Ramos (cell line): ENCODE results near the gene KDM3B.

Experiments used
- in situ Hi-C: fragments of 300-500 bp; cut with MboI; formaldehyde crosslinking; loops from one replicate; pipeline ENCODE4 v1.14.3; 2022; ENCODE audit warnings: low sequenced_read_pairs; ENCODE audit not compliant: unreplicated experiment

The KDM3B gene

DNA sequence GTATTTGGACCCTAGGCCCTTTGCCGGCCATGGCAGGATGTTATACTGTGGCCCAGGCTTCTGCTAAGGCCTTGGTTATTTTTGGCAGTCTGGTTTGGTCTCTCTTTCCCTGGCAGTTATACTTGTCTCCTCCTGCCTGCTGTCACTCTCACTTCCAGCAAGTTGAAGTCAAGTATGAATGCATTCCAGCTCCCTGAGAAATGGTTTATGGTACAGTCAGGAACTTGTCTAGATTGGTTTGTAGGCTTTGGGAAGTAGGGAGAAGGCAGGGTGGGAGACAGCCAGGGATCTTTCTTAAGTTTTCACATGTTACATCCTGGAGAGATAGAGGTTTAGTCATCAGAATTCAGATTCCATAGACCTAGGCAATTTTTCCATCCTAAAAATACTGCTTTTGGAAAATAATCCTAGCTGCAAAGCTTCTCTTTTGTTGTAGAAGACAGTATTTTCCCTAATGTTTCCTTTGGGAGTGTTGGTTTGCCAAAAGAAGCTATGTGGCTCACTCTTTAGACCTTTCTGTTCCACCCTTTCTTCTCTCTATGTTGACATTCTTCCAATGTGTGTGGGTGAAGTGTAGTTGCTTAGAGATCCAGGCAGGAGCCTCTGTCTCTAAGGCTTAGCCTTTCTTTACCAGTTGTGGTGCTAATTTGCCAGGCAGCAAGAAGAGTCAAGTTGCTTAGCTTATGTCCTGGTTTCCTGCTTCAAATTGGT lies 2.5 kb upstream of the KDM3B start:
- in situ Hi-C loops: no loop called here

DNA sequence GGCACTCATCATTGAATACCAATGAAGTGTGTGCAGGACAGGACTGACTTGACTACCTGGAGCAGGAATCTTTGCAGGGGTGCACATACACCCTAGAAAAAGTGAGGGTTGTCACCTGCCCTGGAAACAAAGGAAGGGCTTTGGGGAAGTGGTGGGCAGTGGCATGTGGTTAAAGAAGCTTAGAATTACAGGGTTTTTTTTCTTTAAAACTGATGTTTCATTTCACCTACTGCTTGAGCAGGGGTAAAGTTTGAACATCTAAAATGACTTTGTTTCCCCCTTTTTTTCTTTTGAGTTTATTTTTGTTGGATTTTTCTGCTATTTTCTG lies 2.0 kb upstream of the KDM3B start:
- in situ Hi-C loops: no loop called here

DNA sequence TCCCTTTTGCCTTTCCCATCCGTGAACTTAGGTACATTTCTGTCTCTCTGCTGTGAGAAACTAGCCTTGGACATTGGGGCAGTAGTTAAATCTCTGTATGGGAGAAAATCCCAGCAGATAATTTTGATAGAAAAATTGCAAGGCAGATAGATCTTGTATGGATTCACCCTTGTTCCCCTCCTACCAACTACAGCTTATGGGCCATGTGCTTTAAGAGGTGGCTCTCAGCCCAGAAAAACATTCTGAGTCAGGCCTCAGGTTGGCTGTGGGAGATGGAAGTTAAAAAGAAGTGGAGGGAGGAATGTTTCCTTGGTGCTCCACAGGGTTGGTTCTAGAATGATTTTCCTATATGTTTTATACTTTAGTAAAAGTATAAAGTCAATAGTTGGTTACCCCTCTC lies 1.4 kb upstream of the KDM3B start:
- in situ Hi-C loops: no loop called here

GRCh38 chr5:138351517-138351916 lies 968 bp upstream of the KDM3B start:
- in situ Hi-C loops: no loop called here

DNA sequence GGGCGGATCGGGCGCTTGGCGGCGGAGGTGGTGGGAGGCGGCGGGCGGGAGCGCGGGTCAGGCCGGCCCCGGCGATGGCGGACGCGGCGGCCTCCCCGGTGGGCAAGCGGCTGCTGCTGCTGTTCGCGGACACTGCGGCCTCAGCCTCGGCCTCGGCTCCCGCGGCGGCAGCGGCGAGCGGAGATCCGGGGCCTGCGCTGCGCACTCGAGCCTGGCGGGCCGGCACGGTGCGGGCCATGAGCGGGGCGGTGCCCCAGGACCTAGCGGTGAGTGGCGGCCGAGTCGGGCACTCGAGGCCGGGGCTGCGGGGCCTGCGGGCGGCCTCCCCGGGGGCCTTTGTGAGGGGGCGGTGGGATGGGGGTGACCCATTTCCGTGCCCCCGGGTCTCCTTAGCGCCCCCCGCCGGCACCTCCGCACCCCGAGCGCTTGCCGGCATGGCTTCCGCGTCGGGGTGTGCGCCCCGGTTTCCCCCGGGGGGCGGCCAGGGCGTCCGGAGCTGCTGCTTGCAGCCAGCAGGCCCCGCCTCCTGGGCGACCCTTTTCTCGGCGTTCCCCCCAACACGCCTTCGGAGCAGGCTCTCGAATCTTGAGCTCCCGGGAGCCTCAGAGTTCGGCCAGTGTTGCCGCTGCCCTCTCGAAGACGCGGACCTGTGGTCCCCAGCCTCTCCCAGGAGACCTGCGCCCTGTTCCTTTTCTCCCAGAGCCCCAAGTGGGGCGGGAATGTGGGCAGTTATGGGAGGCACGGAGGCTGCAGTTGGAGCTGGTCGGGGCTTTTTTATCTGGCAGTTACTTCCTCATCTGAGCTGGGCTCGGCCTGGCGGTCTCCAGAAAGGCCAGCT lies 456 bp downstream of the KDM3B start:
- in situ Hi-C loops: no loop called here

GRCh38 chr5:138353560-138354080 lies 1.1 kb downstream of the KDM3B start:
- in situ Hi-C loops: no loop called here

DNA sequence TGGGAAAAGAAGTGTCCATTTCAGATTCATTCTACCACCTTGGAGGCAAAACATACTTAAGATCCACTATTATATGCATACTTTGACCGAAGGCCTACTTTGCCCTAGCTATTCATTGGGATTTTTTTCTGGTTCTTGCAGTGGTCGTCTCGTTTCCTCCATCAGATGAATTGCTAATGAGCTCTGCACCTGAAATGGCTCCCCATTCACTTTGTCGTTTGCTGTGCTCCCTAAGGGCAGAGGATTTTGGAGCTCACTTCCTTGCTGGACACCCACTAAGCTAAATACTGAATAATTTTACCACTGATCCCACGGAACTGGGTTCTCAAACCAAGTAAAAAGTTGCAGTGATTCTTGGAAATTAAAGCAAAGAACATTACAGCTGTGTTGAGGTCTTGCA lies 1.9 kb downstream of the KDM3B start:
- in situ Hi-C loops: no loop called here

- in situ Hi-C loops: no loop called here
Measured at GRCh38 chr5:138354926-138355378, 2.5 kb downstream of the KDM3B start.

DNA sequence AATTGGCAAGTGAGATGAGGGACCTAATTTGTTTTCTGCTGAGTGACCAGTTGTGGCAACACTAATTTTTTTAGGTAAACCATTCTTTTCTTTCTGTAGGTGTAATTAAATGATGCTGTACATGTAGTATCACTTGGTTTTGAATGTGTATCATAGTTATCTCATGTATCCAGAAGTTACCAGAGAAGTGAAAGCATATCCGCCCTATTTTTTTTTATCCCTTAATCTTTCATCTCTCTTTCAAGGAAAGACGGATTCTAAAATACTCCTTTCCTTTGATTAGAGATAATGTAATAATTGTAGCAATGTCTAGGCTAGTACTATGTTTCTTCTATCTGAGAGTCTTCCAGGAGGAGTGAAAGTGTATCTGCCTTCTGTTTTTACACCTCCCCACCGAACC lies 7.1 kb downstream of the KDM3B start:
- in situ Hi-C loops: no loop called here

- in situ Hi-C loops: no loop called here
Measured at GRCh38 chr5:138360941-138361452, 8.5 kb downstream of the KDM3B start.

- in situ Hi-C loops: no loop called here
Measured at GRCh38 chr5:138364576-138364975, 12.1 kb downstream of the KDM3B start.

DNA sequence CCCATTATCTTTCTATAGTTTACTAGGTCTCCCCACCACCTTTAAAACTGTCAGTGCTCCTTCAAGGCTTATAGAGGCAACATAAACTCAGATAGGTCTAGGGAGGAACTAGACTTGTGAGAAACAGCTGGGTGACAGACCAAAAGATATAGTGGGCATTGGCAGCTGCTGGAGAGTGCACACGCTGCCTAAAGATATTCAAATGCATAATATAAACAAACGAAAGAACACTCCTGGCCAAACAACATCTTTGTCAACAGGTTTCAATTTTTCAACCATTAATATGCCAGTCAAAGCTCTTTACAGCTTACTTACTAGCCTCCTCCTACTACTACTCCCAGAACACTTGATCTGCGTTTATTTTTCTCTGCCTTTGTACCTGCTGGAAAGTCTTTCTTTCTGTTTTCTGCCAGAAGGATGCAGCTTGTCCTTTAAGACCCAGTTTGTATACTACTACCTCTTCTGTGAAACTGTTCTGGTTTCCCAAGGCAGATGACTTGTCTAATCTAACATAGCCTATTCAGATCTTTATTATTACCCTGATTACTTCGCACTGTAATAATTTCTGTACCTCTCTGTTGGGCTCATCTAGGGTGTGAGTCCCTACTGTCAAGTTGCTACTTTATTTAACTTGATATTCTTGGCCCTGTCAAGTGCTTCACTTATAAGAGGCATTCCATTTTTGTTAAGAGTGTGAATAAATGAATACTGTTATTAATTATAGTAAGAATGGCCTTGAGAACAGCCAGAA lies 14.3 kb downstream of the KDM3B start:
- in situ Hi-C loops: no loop called here

DNA sequence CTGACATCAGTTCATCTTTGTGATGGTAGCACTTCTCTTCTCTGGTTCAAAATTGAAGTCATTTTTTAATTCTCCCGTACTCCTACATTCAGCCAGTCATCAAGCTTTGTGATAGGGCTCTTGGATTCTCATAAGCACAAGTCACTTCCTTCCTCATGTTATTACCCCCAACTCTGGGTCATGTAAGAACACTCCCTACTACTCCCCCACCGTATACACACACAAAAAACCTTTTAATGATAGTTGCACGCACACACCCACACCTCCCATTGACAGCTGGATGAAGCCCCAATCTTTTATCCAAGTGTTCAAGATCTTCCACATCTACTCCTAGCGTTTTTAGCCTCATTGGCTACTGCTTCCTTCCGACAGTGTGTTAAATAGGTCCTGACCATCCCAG lies 16.8 kb downstream of the KDM3B start:
- in situ Hi-C loops: no loop called here

DNA sequence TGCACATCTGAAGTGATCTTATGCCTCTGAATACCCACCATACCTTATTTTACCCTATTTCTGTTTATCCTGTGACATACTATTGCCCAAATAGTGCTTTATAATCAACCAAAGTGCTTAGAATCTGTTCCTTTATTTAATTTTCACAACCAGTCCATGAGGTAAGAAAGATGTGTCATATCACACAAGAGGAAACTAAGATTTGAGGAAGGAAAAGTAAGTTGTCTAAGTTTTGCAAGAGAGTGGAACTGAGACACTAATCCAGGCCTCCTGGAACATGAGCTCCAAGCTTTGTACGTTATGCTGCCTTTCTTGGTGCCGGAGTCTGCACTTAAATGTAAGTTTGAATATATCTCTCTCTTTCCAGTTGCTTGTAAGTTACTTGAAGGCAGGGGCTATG lies 17.2 kb downstream of the KDM3B start:
- in situ Hi-C loops: no loop called here

- in situ Hi-C loops: no loop called here
Measured at GRCh38 chr5:138370537-138370936, 18.1 kb downstream of the KDM3B start.

DNA sequence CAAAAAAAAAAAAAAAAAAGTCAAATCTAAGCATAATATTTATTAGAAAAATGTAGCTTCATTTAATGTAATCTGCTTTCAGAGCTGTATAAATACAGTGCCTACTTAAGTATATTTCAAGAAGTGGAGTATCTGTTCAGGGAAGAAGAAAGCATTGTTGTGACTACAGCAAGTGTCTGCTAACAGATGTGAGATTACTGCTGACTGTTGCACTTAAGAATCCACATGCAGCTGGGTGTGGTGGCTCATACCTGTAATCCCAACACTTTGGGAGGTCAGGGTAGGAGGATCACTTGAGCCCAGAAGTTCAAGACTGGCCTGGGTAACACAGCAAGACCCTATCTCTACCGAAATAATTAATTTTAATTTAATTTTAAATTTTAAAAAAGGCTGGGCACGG lies 19.0 kb downstream of the KDM3B start:
- in situ Hi-C loops: no loop called here

DNA sequence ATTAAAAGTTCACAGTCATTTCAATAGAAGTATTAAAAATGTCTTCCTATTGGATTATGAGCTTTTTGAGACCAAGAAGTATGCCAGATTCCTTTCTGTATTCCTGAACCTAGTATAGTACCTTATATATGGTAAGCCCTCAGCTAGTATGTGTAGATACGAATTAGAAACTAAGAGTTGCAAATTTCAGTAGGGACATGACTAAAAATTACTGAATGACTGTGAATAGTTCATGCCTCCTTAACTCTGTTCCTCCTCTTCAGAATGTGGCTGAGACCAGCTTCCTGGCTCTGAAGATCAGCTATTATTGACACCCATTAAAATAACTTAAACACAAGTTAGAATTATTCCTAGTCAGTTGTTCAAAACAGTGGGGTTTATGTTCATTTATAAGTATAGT lies 19.7 kb downstream of the KDM3B start:
- in situ Hi-C loops: no loop called here

DNA sequence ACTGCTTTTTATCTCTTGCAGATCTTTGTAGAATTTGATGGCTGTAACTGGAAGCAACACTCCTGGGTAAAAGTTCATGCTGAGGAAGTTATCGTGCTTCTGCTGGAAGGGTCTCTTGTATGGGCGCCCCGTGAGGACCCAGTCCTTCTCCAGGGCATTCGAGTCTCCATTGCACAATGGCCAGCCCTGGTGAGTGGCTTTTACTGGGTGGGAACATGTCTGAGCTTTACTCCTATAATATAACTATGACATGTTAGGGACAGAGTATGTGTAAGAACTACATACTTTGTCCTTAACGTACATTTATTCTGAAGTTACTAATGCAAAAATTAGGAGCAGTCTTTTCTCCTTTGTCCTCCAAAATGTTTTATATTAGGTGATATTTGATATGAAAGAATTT lies 20.2 kb downstream of the KDM3B start:
- in situ Hi-C loops: no loop called here

DNA sequence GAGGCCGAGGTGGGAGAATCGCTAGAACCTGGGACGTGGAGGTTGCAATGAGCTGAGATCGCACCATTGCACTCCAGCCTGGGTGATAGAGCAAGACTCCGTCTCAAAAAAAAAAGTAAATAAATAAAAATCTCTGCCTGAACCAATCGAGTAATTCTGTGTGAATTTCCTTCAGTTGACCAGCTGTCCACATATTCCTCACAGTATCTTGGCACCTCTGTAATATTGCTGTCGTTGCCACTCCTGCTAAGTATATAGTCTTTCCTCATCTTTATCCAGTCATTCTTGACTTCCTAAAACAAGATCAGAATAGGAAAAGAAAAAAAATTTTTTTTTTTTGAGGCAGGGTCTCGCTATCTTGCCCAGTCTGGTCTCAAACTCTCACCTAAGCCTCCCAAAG lies 29.9 kb downstream of the KDM3B start:
- in situ Hi-C loops: no loop called here

DNA sequence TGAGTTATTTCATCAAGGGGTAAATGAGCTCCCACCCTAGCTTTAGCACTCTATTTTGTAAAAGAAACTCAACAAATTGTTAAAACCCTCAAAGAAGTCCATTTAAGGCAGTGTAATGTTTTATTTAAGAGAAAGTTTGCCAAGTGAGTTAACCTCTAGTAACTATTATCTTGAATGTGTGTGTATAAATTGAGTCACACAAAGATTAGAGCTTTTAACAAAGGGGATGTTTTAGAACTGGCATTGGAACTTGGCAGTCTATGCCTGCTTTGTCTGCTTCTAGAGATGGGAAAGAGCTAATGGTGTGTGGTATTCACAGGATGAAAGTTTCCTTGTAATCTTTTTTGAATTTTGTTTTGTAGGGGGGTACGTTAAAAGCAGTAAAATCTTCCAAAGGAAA lies 33.2 kb downstream of the KDM3B start:
- in situ Hi-C loops: no loop called here

GRCh38 chr5:138386290-138386689 lies 33.8 kb downstream of the KDM3B start:
- in situ Hi-C loops: no loop called here
